ENCODE measurements around the gene CFAP157.
"Not testable (repeated sequence)": the region's sequence is repeated elsewhere in the genome, so short reads cannot be mapped to it uniquely, and the experiment has no call there.

CFAP157 gene

GRCh38 chr9:127739614-127740330, 33.0 kb downstream of the CFAP157 start:
- DNase-seq = no peak

- DNase-seq = no peak
Measured at GRCh38 chr9:127741831-127742434, 35.1 kb downstream of the CFAP157 start.

- DNase-seq = peak; percentile 50
Measured at GRCh38 chr9:127742435-127743088, 35.8 kb downstream of the CFAP157 start.

- DNase-seq = no peak
Measured at GRCh38 chr9:127744398-127745110, 37.8 kb downstream of the CFAP157 start.

- no peak for DNase-seq
Measured at GRCh38 chr9:127746959-127747569, 40.3 kb downstream of the CFAP157 start.

GRCh38 chr9:127749090-127749787, 42.5 kb downstream of the CFAP157 start:
- no peak for DNase-seq

GRCh38 chr9:127751269-127752054, 44.7 kb downstream of the CFAP157 start:
- no peak for DNase-seq

GRCh38 chr9:127753148-127753547, 46.4 kb downstream of the CFAP157 start:
- no peak for DNase-seq

- DNase-seq = no peak
Measured at GRCh38 chr9:127753622-127754021, 46.8 kb downstream of the CFAP157 start.

- peak; percentile 30 for DNase-seq
Measured at GRCh38 chr9:127754099-127755060, 47.6 kb downstream of the CFAP157 start.

GRCh38 chr9:127755061-127756060, 48.6 kb downstream of the CFAP157 start:
- DNase-seq = no peak

- DNase-seq = no peak
Measured at GRCh38 chr9:127756233-127756632, 49.4 kb downstream of the CFAP157 start.

GRCh38 chr9:127756776-127757175, 50.0 kb downstream of the CFAP157 start:
- not testable (repeated sequence) for DNase-seq

GRCh38 chr9:127758843-127759242, 52.1 kb downstream of the CFAP157 start:
- no peak for DNase-seq

- DNase-seq = no peak
Measured at GRCh38 chr9:127761061-127761460, 54.3 kb downstream of the CFAP157 start.

GRCh38 chr9:127761491-127761956, 54.7 kb downstream of the CFAP157 start:
- DNase-seq = no peak

- DNase-seq = no peak
Measured at GRCh38 chr9:127762111-127762676, 55.4 kb downstream of the CFAP157 start.

GRCh38 chr9:127763918-127764384, 57.2 kb downstream of the CFAP157 start:
- DNase-seq = no peak

Data from NCI-H1105 treated with DMSO at 0.1 percent for 48 hours (cell line).